Lower leg skin (tissue), 3 donors: ENCODE data around the gene SCIN.

Experiments used
- POLR2A ChIP-seq, 2 donors: fragments of 450-650 bp; IDR thresholded peaks; one replicate each; pipeline ENCODE4 v1.6.1; 2016 to 2017; ENCODE audit warnings: antibody characterized with exemption in 2 of 2, mild to moderate bottlenecking in 1 of 2, moderate library complexity in 1 of 2
- TF ChIP-seq, protein P1 (sequence below), 3 donors: fragments of 450-650 bp; IDR thresholded peaks; one replicate each; pipeline ENCODE4 v1.5.1; 2016; ENCODE audit warnings: antibody characterized with exemption in 3 of 3, mild to moderate bottlenecking in 3 of 3, moderate library complexity in 2 of 3

DNA sequence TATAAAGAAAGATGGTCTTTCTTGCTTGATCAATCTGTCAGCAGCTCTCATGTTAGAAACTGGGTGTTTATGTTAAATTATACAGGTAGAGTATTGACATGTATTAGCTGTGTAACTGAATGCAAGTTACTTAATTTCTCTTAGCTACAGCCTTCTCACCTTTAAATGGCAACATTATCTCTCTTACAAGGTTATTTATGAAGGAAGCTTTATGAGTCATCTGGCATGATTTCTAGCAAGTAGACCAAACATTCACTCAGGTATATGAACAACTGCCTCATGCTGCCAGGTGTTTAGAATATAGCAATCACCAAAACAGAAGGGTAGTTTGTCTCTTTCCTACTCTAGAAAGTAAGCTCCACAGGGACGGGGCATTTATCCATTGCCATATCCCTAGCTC is 125.4 kb downstream of the SCIN start:
- TF ChIP-seq, protein P1, sequence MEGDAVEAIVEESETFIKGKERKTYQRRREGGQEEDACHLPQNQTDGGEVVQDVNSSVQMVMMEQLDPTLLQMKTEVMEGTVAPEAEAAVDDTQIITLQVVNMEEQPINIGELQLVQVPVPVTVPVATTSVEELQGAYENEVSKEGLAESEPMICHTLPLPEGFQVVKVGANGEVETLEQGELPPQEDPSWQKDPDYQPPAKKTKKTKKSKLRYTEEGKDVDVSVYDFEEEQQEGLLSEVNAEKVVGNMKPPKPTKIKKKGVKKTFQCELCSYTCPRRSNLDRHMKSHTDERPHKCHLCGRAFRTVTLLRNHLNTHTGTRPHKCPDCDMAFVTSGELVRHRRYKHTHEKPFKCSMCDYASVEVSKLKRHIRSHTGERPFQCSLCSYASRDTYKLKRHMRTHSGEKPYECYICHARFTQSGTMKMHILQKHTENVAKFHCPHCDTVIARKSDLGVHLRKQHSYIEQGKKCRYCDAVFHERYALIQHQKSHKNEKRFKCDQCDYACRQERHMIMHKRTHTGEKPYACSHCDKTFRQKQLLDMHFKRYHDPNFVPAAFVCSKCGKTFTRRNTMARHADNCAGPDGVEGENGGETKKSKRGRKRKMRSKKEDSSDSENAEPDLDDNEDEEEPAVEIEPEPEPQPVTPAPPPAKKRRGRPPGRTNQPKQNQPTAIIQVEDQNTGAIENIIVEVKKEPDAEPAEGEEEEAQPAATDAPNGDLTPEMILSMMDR (IDR thresholded peaks at IDR 0.05), result no peak
- TF ChIP-seq POLR2A (IDR thresholded peaks at IDR 0.05), result no peak
